Measurements from ENCODE around the gene EML2.
A peak's percentile ranks its signal among the peaks of the same experiment; 100 is the strongest.
"Not testable (repeated sequence)": the region's sequence is repeated elsewhere in the genome, so short reads cannot be mapped to it uniquely, and the experiment has no call there.

Gene EML2

GRCh38 chr19:45650722-45651121 is 11.5 kb upstream of the EML2 start:
- no peak for DNase-seq

GRCh38 chr19:45646345-45646698 is 7.1 kb upstream of the EML2 start:
- no peak for DNase-seq

GRCh38 chr19:45645631-45646344 is 6.6 kb upstream of the EML2 start:
- peak; percentile 91 for DNase-seq

GRCh38 chr19:45645068-45645630 is 6.0 kb upstream of the EML2 start:
- no peak for DNase-seq

GRCh38 chr19:45643927-45644771 is 5.0 kb upstream of the EML2 start:
- DNase-seq = no peak

- peak; percentile 55 for DNase-seq
These were observed 4.1 kb upstream of the EML2 start for GRCh38 chr19:45643024-45643926.

- DNase-seq = no peak
These were observed 2.3 kb upstream of the EML2 start for GRCh38 chr19:45641274-45642105.

GRCh38 chr19:45640849-45641273 is 1.7 kb upstream of the EML2 start:
- no peak for DNase-seq

GRCh38 chr19:45637890-45638667 is 1.1 kb downstream of the EML2 start:
- no peak for DNase-seq

- DNase-seq = no peak
These were observed 2.3 kb downstream of the EML2 start for GRCh38 chr19:45636902-45637301.

- DNase-seq = no peak
These were observed 2.9 kb downstream of the EML2 start for GRCh38 chr19:45636275-45636674.

GRCh38 chr19:45632468-45633196 is 6.6 kb downstream of the EML2 start:
- peak; percentile 66 for DNase-seq

- peak; percentile 3 for DNase-seq
These were observed 8.7 kb downstream of the EML2 start for GRCh38 chr19:45630463-45630862.

GRCh38 chr19:45629704-45630103 is 9.5 kb downstream of the EML2 start:
- no peak for DNase-seq

- not testable (repeated sequence) for DNase-seq
These were observed 11.0 kb downstream of the EML2 start for GRCh38 chr19:45628219-45628618.

- DNase-seq = no peak
These were observed 15.2 kb downstream of the EML2 start for GRCh38 chr19:45623984-45624383.

- no peak for DNase-seq
These were observed 17.2 kb downstream of the EML2 start for GRCh38 chr19:45621976-45622503.

- no peak for DNase-seq
These were observed 17.8 kb downstream of the EML2 start for GRCh38 chr19:45621389-45621788.

- no peak for DNase-seq
These were observed 22.5 kb downstream of the EML2 start for GRCh38 chr19:45616704-45617017.
